Hypothalamus (tissue), 51 donors: ENCODE measurements around the gene LINGO1.

Experiments
- DNase-seq, 51 donors: peaks; one replicate each; lab custom pipeline; 2025; lab: John Stamatoyannopoulos, UW

Gene LINGO1

DNA sequence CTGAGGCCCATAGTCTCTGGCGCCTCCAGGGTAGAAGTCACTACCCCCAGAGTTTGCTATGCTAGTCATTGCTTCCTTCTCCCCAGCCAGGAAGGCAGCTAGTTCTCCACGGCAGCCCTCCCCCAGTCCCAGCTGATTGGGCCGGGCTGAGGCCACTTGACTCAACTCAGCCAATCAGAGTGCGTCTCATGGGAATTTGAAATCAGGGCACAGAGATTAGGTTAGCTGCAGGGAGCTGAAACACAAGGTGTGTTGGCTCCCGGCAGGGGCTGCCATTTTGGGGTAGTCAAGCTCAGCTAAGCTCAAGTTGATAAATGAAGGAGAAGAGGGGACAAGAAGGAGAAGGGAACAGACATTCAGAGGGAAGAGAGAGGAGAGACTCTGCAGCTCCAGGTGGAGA lies 32.8 kb downstream of the LINGO1 start:
- DNase-seq: peak in 32 of 51 donors; percentile 9 to 59 (median 32)

DNA sequence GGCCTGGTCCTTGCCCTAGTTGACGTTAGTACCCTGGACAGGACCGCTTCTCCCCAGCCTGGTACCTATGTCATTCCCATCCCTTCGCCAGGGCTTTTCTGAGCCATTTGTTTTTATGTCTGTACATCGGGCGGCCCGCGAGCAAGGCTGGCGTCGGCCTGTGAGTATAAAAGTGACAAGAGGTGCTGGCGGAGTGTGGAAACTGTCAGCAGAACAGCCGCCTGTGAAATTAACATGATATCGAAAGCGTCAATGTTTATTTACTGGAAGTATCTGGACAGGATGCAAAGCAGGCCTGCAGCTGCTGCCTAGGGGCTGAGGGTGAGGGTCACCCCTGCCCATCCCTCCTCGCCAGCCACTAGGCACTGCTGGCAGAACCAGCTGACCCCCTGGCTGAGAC lies 33.4 kb downstream of the LINGO1 start:
- no peak for DNase-seq

DNA sequence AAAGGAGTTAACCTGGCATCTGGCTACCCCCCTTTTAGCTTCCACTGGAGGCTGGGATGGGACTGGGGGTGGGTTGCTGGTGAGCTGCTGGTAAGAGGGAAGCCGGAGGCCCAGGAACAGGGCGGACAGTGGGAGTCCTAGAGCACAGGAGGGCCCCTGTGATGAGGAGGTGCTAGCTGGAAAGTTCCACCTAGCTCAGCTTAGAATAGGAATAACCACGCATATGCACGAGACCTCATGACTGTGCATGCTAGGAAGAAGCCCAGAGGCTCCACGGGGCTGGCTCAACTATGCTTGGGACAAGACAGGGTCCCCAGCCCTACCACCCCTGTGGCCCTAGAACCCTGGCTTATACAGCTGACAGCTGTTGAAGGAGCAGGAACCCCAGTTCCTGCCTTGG lies 34.1 kb downstream of the LINGO1 start:
- no peak for DNase-seq

DNA sequence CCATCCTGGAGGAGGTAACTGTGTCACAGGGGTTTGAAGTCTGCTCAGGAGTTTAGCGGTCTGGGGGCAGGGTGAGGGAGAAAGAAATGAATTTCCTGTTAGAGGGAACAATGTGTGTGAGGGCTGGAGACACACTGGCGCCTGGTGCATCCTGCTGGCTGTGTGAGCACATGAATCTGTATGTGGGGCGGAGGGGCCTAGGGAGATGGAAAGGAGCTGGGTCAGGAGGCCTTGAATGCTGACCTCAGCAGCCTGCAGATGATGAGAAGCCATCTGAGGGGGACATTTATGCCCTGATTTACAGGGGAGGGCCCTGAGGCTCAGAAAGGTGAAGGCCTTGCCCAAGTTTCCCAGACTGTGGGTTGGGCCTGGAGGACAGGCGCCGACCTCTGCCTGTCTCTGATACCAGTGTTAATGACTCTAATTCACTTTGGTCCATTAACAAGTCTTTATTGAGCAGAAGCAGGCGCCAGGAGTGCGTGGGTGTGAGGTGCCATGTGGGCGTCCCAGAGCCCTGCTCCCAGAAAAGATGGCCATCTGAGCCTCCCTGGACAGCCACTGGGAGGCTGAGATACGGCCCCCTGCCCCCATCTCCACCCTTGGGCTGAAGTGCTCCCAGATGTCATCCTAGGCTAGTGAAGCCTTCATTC lies 34.8 kb downstream of the LINGO1 start:
- DNase-seq: no peak

- DNase-seq: no peak
Observed at GRCh38 chr15:77596821-77597803, 35.6 kb downstream of the LINGO1 start.

- no peak for DNase-seq
Observed at GRCh38 chr15:77595231-77595630, 37.5 kb downstream of the LINGO1 start.

DNA sequence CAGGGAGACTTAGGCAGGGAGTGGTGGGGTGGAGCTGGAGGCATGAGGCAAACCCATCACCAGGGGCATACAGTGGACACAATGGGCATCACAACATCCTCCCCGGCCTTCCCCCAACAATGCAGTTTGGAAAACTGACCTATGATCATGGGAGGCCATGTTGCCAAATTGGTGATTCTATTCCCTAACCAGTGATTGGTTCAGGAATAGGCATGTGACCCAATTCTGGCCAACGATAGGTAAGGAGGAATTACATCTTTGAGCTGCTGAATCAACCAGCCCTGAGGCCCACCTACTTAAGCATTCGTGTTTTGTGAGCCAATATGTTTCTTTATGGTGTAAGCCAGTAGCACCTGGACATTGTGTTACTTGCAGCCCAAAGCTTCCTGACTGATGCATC lies 40.0 kb downstream of the LINGO1 start:
- no peak for DNase-seq

GRCh38 chr15:77591968-77592613 lies 40.6 kb downstream of the LINGO1 start:
- no peak for DNase-seq

- DNase-seq: peak in 40 of 51 donors; percentile 14 to 95 (median 70)
Observed at GRCh38 chr15:77589839-77590238, 42.9 kb downstream of the LINGO1 start.

GRCh38 chr15:77588126-77588525 lies 44.6 kb downstream of the LINGO1 start:
- no peak for DNase-seq

DNA sequence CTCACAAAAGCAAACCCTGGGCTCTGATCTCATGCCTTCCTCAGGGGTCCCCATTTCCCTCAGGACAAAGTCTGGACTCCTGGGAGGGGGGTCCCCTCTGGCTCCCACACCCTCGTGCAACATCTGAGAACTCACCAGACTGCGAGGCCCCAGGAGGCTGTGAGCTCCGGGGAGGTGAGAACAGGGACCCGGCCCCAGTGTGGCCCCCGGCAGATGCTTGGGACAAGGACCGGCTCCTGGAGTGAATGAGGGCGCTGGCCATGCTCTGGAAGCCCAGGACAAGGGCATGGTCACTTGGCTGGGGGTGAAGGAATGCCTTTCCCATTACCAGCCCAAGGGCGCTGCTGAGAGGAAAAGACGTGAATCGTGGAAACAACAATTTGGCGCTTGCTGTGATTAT lies 48.0 kb downstream of the LINGO1 start:
- DNase-seq: no peak

GRCh38 chr15:77584201-77584600 lies 48.5 kb downstream of the LINGO1 start:
- DNase-seq: peak in 2 of 51 donors; percentile 6 to 8

DNA sequence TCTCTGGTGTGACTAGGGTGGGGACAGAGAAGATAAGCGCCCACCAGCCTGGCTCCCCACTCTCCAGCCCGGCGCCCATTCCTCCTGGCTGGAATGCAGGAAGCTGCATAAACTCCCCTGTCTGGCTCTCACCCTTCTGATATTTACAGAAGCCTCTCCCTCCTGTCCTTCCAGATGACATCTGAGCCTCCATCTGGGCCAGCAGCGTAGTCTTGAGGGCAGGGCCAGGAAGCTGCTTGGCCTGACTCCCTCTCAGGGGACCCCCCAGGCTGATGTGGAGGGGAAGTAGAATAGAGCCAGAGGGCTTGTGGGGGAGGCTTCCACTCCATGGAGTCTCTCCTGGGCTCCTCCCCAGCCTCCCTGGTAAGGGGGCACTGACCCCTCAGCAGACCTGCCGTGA lies 49.9 kb downstream of the LINGO1 start:
- DNase-seq: no peak

GRCh38 chr15:77581896-77582569 lies 50.7 kb downstream of the LINGO1 start:
- DNase-seq: no peak

GRCh38 chr15:77580996-77581682 lies 51.6 kb downstream of the LINGO1 start:
- peak in 30 of 51 donors; percentile 12 to 81 (median 44) for DNase-seq

DNA sequence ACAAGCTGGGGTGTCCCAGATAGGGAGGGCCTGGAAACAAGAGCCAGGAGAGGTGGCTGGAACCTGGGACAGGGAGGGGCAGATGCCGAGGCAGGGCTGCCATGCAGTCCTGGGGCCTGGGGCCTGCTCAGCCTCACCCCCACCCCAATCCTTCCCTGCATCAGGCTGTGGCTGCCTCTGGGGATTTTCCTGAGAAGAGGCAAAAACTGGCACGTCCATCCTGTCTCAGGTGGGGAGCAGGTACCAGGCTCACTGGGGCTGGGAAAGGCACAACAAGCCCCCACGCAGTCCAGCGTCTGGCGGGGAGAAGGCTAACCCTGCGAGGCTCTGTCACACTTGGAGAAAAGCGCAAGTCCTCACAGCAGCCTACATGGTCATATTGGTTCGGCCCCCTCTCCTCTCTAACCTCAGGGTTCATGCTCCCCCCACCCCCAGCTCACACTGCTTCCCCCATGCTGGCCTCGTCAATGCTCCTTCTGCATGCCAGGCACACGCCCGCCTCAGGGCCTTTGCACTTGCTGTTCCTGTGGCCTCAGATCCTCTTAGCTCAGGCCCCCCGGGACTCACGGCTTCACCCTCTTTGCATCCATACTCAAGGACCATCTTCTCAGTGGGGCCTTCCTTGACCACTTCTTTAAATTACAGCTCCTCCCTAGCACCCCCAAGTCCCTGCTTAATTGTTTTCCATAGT lies 53.1 kb downstream of the LINGO1 start:
- no peak for DNase-seq

- DNase-seq: no peak
Observed at GRCh38 chr15:77578641-77579372, 53.9 kb downstream of the LINGO1 start.

GRCh38 chr15:77577366-77577950 lies 55.3 kb downstream of the LINGO1 start:
- peak in 42 of 51 donors; percentile 9 to 79 (median 54) for DNase-seq
